Activated naive CD4-positive, alpha-beta T cell treated with anti-CD3 and anti-CD28 coated beads, Interleukin-2, amount 50 U/mL, for 16 hours (primary cell): ENCODE results near the gene NKAIN4.

Source experiments
- DNase-seq: peaks from one replicate; pipeline ENCODE4 v3.0.0-alpha.2; 2020

Gene NKAIN4

GRCh38 chr20:63273059-63273579, 18.9 kb upstream of the NKAIN4 start:
- no peak for DNase-seq

GRCh38 chr20:63272105-63273058, 18.1 kb upstream of the NKAIN4 start, which contains the start of gene ARFGAP1:
Gene ARFGAP1, plus strand, starts transcription at chr20:63272813. Its CDS starts 2,768 bp downstream, at chr20:63275581.
- peak; percentile 94 for DNase-seq

- no peak for DNase-seq
These were observed 16.5 kb upstream of the NKAIN4 start for GRCh38 chr20:63270606-63271325.

- no peak for DNase-seq
These were observed 15.5 kb upstream of the NKAIN4 start for GRCh38 chr20:63269724-63270123.

DNA sequence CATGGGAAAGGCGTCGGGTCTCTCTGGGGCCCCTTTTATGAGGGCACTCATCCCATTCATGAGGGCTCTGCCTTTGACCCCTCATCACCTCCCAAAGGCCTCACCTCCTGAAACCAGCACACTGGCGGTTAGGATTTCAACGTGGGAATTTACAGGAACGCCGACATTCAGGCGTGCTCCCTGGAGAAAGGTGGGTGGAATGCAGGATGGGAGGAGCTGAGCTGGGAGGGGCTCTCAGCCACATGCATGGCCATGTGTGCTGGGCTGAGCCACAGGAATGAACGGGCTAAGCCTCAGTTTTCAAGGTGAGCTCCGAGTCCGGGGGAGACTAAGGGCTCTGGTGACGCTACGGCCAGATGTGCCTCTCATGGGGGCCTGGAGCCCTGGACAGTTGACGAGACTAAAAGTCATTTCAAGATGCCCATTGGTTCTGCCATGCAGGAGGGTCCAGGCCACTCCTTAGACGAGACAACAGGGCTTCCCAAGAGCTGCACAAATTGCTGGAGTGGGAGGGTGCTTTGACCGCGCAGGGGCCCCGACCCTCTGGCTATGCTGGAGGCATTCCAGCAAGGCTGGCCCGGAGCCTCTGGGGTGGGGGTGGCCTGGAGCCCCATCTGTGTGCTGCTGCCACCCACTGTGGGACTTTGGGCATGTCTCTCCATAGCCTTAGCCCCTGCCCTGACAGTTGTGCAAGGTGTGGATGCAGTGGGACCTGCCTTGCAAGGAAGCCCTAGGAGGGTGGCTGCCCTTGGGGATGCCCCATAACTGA, 14.6 kb upstream of the NKAIN4 start:
- DNase-seq: no peak

GRCh38 chr20:63268256-63268655, 14.0 kb upstream of the NKAIN4 start:
- no peak for DNase-seq

- no peak for DNase-seq
These were observed 13.4 kb upstream of the NKAIN4 start for GRCh38 chr20:63267691-63268090.

GRCh38 chr20:63265891-63266515, 11.7 kb upstream of the NKAIN4 start:
- DNase-seq: no peak

- no peak for DNase-seq
These were observed 10.3 kb upstream of the NKAIN4 start for GRCh38 chr20:63264519-63264918.

DNA sequence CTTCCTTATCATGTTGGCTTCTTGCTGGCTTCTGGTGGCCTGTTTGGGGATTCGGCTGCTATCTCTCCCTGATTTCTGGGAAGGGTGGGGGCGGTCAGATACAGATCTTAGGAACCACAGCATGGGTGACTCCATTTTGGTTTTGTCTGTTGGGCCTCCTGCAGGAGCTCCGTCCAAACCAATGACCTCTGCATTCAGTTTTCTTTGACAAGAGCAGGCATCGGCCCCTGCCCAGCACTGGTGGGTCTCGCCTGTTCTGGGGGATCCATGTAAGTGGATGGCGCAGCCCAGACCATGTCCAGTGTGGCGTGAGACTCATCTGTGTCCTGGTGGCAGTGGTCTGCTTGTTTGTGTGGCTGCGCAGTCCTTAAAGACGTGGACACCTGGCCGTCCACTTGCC, 9.7 kb upstream of the NKAIN4 start:
- no peak for DNase-seq

GRCh38 chr20:63262836-63263235, 8.6 kb upstream of the NKAIN4 start:
- DNase-seq: no peak

- no peak for DNase-seq
These were observed 7.7 kb upstream of the NKAIN4 start for GRCh38 chr20:63261795-63262528.

GRCh38 chr20:63261060-63261794, 7.0 kb upstream of the NKAIN4 start:
- no peak for DNase-seq

- DNase-seq: no peak
These were observed 6.3 kb upstream of the NKAIN4 start for GRCh38 chr20:63260521-63260920.

DNA sequence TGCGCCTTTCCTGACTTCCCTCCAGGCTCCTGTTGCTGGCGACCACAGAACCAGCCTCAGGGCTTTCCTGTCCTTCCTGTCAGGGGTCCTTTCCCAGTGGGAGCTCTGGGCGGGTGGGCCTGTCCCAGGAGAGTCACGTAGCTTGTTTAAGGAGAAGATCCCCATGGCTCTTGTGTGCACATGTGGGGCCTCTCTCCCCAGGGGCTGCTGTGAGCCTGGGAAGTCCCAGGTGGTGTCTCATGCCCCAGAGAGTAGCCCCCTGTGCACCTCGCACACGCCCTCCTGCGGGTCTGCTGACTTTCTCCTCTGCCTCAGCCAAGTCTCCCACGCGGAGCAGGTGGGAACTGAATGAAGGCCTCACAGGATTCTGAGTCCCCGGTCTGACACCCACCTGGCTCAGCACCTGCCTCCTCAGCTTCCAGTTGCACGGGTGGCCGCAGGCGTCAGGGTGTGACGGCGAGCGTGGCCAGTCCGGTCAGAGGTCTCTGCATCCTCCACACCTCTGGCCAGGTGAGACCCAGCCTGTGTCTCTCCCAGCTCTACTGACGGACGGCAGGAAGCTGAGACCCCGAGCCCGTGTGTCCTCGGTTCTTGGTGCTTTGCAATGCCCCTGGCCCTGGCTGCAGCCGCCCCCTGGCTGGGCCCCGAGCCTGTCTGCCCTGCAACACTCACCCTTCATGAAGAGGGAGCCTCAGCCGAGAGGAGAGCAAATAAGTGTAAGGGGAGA, 5.6 kb upstream of the NKAIN4 start:
- no peak for DNase-seq

DNA sequence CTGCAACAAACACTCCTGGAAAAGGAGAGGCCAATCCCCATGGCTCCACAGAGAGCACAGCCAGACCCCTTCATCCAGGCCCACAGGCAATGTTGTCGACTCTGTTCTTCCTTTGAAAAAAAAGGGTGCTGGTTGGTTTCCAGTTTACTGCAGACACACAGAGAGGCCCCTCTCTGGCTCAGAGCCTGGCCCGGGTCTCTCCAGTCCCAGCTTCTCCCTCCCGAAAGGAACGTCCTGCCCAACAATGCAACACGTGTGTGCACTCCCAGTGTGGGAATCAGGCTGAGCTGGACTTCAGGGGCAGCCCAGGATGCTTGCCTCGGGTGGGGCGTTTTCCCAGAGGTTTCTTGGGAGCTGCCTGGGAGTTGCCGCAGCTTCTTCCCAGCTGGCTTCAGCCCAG, 4.5 kb upstream of the NKAIN4 start:
- no peak for DNase-seq

- no peak for DNase-seq
These were observed 3.4 kb upstream of the NKAIN4 start for GRCh38 chr20:63257629-63258028.

GRCh38 chr20:63256954-63257353, 2.7 kb upstream of the NKAIN4 start:
- no peak for DNase-seq

DNA sequence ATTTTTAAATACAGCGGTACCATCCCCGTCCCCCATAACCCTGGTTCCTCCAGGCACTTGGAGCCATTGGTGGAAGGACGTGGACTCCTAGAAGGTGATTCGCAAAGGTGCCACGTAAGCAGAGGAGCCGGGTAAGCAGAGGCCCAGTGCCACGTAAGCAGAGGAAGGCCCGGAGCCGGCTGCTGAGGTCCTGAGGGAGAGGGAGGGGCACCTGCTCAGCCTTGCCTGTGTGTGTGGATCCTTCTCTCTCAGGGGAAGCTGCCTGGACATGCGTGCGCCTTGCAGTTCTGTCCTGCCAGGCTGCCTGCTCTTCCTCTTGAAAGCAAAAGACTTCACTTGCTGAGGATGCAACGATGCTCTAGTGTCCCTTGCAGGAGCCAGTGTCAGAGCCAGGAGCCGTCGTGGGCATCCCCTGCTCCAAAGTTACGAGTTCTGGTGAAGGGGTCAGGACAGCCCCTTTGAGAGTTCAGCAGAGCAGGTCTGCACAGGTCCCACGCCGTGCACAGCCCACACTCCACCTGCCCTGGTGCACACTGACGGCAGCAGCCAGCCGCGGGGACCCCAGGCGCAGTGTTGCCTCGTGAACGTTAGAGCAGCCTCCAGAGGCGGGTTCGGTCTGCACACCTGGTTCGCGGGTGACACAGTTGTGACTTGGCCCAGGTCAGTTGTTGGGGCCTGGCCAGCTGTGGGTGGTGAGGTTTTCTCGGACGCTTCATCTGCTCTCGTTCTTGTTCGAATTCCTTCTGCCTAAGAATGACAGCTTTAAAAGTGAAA, 1.9 kb upstream of the NKAIN4 start:
- DNase-seq: no peak
